Measurements from ENCODE around the gene LGALS3.

LGALS3 gene

DNA sequence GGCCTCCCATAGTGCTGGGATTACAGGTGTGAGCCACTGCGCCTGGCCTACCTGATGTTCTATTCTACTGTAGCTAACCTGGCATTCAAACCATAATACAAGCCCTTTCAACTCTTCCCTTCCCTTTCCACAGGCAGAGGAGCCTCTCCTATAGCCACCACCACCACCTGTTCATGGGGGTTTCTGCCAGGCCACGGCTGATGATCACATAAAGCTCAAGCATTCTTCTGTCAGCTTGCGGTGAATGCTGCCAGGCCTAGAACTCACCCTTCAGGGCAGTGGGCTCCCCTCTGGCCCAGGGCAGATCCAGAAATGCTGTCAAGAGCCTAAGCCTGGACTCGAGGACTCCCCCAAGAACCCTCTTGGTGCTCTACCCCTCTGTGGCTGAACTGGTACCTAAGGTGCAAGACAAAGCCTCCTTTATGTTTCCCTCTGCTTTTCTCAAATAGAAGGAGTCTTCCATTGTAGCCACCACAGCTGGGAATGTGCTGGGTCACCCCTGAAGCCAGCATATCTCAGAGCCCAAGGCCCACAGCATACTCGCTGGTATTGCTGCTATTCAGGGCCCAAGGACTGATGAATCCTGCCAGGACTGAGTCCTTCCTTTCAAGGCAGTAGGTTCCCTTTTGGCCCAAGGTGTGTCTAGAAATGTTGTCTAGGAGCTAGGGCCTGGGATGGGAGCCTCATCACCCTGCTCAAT, 65.8 kb downstream of the LGALS3 start:
- DNase-seq, result no peak
